Breast epithelium (tissue), 4 donors: ENCODE results near the gene LFNG. TPM values are rescaled to one million over a fixed set of nuclear protein-coding genes. Genes with fewer than 3 reads are reported as not detected.

Experiments used
- DNase-seq, 2 donors: peaks; one replicate each; pipeline ENCODE4 v3.0.0-alpha.2; 2019; ENCODE audit warnings: low spot score in 2 of 2
- H3K27ac ChIP-seq, 2 donors: fragments of 200-600 bp; sonication (generic) in 1 of 2; one replicate each; pipeline ENCODE4 v1.5.1; 2016 to 2019; ENCODE audit warnings: mild to moderate bottlenecking in 1 of 2
- H3K27me3 ChIP-seq, 2 donors: fragments of 200-600 bp; sonication (generic) in 1 of 2; one replicate each; pipeline versions ENCODE4 v1.5.1 to v1.6.0; 2017 to 2019; ENCODE audit warnings: control low read depth in 1 of 2, mild to moderate bottlenecking in 1 of 2
- H3K36me3 ChIP-seq: fragments of 200-600 bp; one replicate; pipeline ENCODE4 v1.5.1; 2019
- H3K4me1 ChIP-seq, 2 donors: fragments of 200-600 bp; sonication (generic); one replicate each; pipeline ENCODE4 v1.5.1; 2016 to 2019; ENCODE audit warnings: control low read depth in 1 of 2
- H3K4me3 ChIP-seq, 3 donors: fragments of 200-600 bp; sonication (generic); 1 replicate in 2 of 3; 2 replicates in 1 of 3; pipeline ENCODE4 v1.5.1; 2016 to 2019; ENCODE audit warnings: mild to moderate bottlenecking in 3 of 3, moderate library complexity in 2 of 3
- H3K9me3 ChIP-seq, 2 donors: fragments of 200-600 bp; sonication (generic) in 1 of 2; one replicate each; pipeline ENCODE4 v1.5.1; 2016 to 2019; ENCODE audit warnings: control low read depth in 1 of 2
- CTCF ChIP-seq, 3 donors: fragments of 450-650 bp; IDR thresholded peaks; one replicate each; pipeline ENCODE4 v1.5.1; 2016 to 2017; ENCODE audit warnings: antibody characterized with exemption in 3 of 3, mild to moderate bottlenecking in 3 of 3, moderate library complexity in 3 of 3
- POLR2A ChIP-seq: fragments of 450-650 bp; IDR thresholded peaks from one replicate; pipeline ENCODE4 v1.6.1; 2016; ENCODE audit warnings: antibody characterized with exemption, mild to moderate bottlenecking, moderate library complexity
- POLR2AphosphoS5 ChIP-seq, 3 donors: sonication (generic); formaldehyde crosslinking; IDR thresholded peaks; one replicate each; pipeline ENCODE4 v1.6.1; 2017; ENCODE audit warnings: antibody characterized with exemption in 3 of 3
- intact Hi-C: fragments of 100-400 bp; cut with DNase I; formaldehyde crosslinking; loops from one replicate; pipeline ENCODE4 v1.15.1; 2023; ENCODE audit warnings: low total_unique reads
- total RNA-seq, 3 donors: library from RNA; depleted of rRNA; stranded (reverse); fragments of >200 nt; gene quantifications; one replicate each; pipeline ENCODE4 v1.1.0, GENCODE V29; 2016

The LFNG gene
- total RNA-seq, 3 donors from 2014 or later = 5.0 to 16.4 (median 9.1) TPM

- no peak overlapping the region for H3K4me3 ChIP-seq
- intact Hi-C loops = loop anchor here (10.0 kb wide), 1 partner anchor 212 kb away; the partner anchor contains the start of gene AMZ1
Measured at GRCh38 chr7:2472739-2473138, 46.8 kb upstream of the LFNG start.

DNA sequence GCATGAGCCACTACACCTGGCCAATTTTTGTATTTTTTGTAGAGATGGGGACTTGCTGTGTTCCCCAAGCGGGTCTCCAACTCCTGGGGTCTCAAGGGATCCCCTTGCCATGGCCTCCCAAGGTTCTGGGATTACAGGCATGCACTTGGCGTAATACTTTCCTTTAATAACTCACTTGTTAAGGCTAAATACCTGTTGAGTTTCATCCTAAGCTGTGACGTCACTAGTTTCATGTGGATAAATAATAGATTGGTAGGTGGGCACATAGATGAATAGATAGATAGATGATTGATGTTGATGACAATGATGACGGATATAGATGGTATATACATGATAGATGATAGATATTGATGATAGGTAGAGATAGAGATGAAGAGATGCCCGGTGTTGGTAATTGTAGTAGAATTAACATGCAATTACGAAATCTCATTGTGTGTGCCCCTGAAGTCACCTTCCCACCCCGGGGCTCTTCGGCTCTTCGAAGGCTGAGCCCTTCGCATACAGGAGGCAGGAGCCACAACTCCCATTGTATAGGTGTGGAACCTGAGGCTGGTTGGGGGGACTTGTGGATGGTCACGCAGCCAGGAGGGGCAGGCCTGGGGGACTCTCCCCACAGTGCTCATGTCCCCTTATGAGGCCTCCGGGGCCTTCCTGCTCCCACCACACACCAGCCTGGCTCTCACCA, 45.9 kb upstream of the LFNG start:
- no peak for DNase-seq
- peaks cover 12% of the 10 kb centered on the region in 2 donors for H3K4me1 ChIP-seq
- H3K9me3 ChIP-seq = no peaks in the 10 kb centered on the region
- no peak for TF ChIP-seq POLR2A
- TF ChIP-seq CTCF (IDR thresholded peaks at IDR 0.05) = no peak
- intact Hi-C loops = loop anchor here (10.0 kb wide), 1 partner anchor 211 kb away; the partner anchor contains the start of gene AMZ1
- H3K4me3 ChIP-seq = no peak overlapping the region
- H3K27me3 ChIP-seq = no peaks in the 10 kb centered on the region
- no peaks in the 10 kb centered on the region for H3K36me3 ChIP-seq
- H3K27ac ChIP-seq = no peak overlapping the region

More at GRCh38 chr7:2472739-2473138, 46.8 kb upstream of the LFNG start:
- Histone ChIP-seq H3K27me3 (no peaks in the 10 kb centered on the region), H3K4me1 (peaks cover 3 to 4% of the 10 kb centered on the region in 2 donors), H3K9me3 (no peaks in the 10 kb centered on the region), H3K27ac (no peak overlapping the region), H3K36me3 (no peaks in the 10 kb centered on the region)
- DNase-seq = no peak
- no peak for TF ChIP-seq POLR2AphosphoS5 (IDR thresholded peaks at IDR 0.05)
- TF ChIP-seq CTCF (IDR thresholded peaks at IDR 0.05) = no peak
- no peak for TF ChIP-seq POLR2A

- no peak for DNase-seq
- no peaks in the 10 kb centered on the region for H3K9me3 ChIP-seq
- no peaks in the 10 kb centered on the region for H3K36me3 ChIP-seq
- H3K27ac ChIP-seq = no peak overlapping the region
- no peaks in the 10 kb centered on the region for H3K27me3 ChIP-seq
- peaks cover 14 to 15% of the 10 kb centered on the region in 2 donors for H3K4me1 ChIP-seq
- no peak overlapping the region for H3K4me3 ChIP-seq
- TF ChIP-seq POLR2A = no peak
- no peak for TF ChIP-seq CTCF (IDR thresholded peaks at IDR 0.05)
- no peak for TF ChIP-seq POLR2AphosphoS5 (IDR thresholded peaks at IDR 0.05)
- intact Hi-C loops = loop anchor here (10.0 kb wide), 1 partner anchor 211 kb away; the partner anchor contains the start of gene AMZ1
Measured at GRCh38 chr7:2474224-2474623, 45.4 kb upstream of the LFNG start.

GRCh38 chr7:2474813-2475677, 44.5 kb upstream of the LFNG start:
- Histone ChIP-seq H3K4me1 (peaks cover 15 to 19% of the 10 kb centered on the region in 2 donors), H3K9me3 (no peaks in the 10 kb centered on the region), H3K27me3 (no peaks in the 10 kb centered on the region), H3K36me3 (no peaks in the 10 kb centered on the region), H3K27ac (no peak overlapping the region), H3K4me3 (no peak overlapping the region)
- DNase-seq = no peak
- intact Hi-C loops = loop anchor here (10.0 kb wide), 1 partner anchor 210 kb away; the partner anchor contains the start of gene AMZ1
- TF ChIP-seq CTCF (IDR thresholded peaks at IDR 0.05) = no peak
- TF ChIP-seq POLR2A = no peak
- no peak for TF ChIP-seq POLR2AphosphoS5 (IDR thresholded peaks at IDR 0.05)

GRCh38 chr7:2475678-2476015, 43.9 kb upstream of the LFNG start:
- no peaks in the 10 kb centered on the region for H3K27me3 ChIP-seq
- H3K36me3 ChIP-seq = no peaks in the 10 kb centered on the region
- no peak overlapping the region for H3K27ac ChIP-seq
- H3K4me1 ChIP-seq = peaks cover 15 to 19% of the 10 kb centered on the region in 2 donors
- no peaks in the 10 kb centered on the region for H3K9me3 ChIP-seq
- no peak for TF ChIP-seq POLR2A
- no peak for TF ChIP-seq CTCF (IDR thresholded peaks at IDR 0.05)
- no peak for TF ChIP-seq POLR2AphosphoS5 (IDR thresholded peaks at IDR 0.05)
- DNase-seq = no peak
- no peak overlapping the region for H3K4me3 ChIP-seq
- intact Hi-C loops = loop anchor here (10.0 kb wide), 1 partner anchor 209 kb away; the partner anchor contains the start of gene AMZ1
